OCI-LY1 (cell line): ENCODE results near the gene CCHCR1.

Experiments
- EZH2 ChIP-seq: fragments of 200-600 bp; sonication (generic), shearing (Covaris generic); IDR thresholded peaks from 2 replicates; pipeline ENCODE4 v1.8.0; 2017; ENCODE audit warnings: borderline replicate concordance, mixed run types, mild to moderate bottlenecking, antibody characterized with exemption, low read length, moderate library complexity, mixed read lengths
- TF ChIP-seq, protein P1 (sequence below): fragments of 200-600 bp; sonication (generic), shearing (Covaris generic); IDR thresholded peaks from 2 replicates; pipeline ENCODE4 v1.5.1; 2017; ENCODE audit warnings: mild to moderate bottlenecking, antibody characterized with exemption, low read length, moderate library complexity, mixed read lengths

DNA sequence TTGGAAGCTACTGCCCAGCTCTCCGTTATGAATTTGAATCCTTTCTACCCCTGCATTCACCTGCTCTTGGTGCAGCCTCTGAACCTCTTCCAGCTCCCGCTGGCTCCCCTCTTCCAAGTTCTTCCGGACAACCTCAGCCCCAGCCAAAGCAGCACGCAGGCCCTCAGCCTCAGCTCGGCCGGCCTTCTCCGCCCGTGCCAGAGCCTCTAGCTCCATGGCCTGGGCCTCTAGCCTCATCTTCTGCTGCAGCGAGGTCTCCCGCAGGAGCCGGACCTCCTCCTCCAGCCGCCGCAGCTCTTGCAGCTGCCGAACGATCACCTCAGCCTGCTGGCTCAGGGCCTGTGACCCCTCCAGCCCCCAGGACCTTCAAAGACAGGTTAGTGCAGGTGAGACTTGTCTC is 3.2 kb downstream of the CCHCR1 start:
- TF ChIP-seq, protein P1, sequence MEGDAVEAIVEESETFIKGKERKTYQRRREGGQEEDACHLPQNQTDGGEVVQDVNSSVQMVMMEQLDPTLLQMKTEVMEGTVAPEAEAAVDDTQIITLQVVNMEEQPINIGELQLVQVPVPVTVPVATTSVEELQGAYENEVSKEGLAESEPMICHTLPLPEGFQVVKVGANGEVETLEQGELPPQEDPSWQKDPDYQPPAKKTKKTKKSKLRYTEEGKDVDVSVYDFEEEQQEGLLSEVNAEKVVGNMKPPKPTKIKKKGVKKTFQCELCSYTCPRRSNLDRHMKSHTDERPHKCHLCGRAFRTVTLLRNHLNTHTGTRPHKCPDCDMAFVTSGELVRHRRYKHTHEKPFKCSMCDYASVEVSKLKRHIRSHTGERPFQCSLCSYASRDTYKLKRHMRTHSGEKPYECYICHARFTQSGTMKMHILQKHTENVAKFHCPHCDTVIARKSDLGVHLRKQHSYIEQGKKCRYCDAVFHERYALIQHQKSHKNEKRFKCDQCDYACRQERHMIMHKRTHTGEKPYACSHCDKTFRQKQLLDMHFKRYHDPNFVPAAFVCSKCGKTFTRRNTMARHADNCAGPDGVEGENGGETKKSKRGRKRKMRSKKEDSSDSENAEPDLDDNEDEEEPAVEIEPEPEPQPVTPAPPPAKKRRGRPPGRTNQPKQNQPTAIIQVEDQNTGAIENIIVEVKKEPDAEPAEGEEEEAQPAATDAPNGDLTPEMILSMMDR, result no peak
- no peak for TF ChIP-seq EZH2
